ENCODE measurements around the gene CRAT.
A peak's percentile ranks its signal among the peaks of the same experiment; 100 is the strongest.

CRAT gene

DNA sequence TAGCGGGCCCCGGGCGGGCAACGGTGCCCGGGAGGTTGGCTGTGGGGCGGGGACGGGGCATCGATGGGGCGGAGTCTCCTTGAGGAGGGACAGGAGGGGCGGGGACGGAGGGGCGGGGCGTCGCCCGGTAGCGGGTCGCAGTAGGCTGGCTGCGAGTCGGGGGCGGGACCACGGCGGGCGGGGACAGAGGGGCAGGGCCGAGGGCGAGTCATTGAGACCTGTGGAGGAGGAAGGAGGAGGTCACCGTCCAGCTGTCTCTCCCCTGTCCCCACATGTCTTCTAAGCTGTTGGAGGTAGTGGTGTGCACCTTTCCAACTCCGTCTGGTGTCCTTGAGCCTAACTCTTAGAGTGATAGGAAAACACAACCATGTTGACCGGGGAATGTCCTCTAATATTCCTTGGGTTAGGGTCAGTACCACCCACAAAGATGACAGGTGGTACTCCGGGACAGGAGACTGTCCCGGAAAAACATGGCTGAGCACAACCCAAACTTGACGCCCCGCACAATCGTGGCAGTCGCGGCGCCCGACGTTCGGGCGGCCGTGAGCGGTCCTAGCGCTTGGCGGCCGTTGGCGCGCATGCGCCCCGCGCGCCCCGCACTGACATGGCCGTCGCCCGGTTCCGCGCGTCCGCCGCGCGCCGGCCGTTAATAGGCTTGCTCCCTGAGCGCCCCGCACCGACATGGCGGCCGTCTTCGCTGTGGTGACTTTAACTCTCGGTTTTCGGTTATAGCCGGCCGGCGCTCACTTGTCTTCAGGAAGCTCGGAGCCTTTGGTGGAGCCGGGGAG, at the start of gene CRAT, which contains the start of gene PTPA:
TSS of gene CRAT (minus strand) at position 54 of the 788 bp plus-strand sequence. CDS start 284 bp downstream, outside the sequence.
TSS of gene PTPA (plus strand) at position 676 of the 788 bp plus-strand sequence. CDS start 186 bp downstream, outside the sequence.
- peak; percentile 91 to 92 for DNase-seq (ENCODE audit: low read depth in 2 of 2)

DNA sequence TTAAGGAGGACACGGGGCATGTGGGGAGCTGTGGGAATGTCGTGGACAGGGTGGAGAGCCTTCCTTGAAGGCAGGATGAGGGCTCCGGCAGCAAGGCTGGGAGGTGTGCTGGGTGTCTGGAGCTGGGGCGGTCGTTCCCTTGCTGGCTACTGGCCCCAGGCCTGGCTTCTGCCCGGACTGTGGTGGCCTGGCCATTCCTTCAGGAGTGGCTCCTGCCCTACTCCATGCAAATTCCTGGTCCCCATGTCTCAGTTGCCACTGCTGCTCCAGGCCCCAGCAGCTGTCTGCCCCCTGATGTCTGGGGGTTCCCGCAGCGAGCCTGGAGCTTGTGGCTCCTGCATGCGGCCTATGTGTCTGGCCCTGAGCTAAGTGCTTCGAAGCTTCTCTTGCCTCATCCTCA, 45.6 kb upstream of the CRAT start:
- no peak for DNase-seq (ENCODE audit: low read depth in 2 of 2)

DNA sequence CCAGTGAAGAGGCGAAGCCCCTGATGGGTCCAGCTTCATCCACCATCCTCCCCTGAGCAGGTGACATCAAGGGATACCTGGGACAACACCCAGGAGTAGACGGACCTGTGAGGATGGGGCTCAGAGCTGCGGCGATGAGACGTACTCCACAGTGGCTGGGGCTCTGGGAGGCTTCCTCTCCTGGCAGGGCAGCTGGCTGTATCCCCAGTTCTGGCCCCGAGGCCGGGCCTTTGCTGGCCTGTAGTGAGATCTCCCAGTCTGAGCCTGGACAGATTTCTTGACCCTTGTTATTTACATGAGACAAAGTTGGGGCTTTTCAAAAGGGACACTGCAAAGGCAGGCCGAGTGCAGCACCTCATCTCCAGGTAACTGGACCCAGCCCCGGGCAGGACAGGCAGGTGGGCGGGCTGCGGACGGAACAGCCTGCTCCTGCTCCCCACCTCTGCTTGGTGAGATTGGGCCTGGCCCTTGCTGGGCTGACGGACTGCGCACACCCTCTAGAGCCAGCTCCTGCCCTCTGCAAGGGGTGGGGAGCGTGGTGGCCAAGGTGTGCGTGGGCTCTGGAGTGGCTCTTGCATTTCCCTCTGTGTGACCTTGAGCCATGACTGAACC, 44.4 kb upstream of the CRAT start:
- DNase-seq (ENCODE audit: low read depth in 2 of 2), result no peak

DNA sequence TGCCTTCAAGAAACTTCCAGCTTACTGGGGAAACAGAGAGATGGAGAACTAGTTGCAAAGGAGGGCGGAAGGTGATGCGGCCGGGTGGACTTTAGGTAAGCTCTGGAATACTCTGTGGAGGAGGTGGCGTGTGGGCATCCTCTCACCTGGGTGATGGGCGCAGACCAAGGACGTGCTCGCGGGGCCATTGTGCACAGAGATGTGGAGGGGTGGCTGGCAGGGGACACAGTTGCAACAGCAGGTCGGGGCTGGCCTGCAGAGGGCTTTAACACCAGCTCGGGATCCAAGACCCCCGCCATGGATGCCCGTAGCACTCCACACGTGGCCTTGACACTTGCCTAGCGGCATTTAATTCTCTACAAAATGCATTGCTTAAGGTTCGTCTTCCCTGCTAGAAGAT, 40.9 kb upstream of the CRAT start:
- no peak for DNase-seq (ENCODE audit: low read depth in 2 of 2)

DNA sequence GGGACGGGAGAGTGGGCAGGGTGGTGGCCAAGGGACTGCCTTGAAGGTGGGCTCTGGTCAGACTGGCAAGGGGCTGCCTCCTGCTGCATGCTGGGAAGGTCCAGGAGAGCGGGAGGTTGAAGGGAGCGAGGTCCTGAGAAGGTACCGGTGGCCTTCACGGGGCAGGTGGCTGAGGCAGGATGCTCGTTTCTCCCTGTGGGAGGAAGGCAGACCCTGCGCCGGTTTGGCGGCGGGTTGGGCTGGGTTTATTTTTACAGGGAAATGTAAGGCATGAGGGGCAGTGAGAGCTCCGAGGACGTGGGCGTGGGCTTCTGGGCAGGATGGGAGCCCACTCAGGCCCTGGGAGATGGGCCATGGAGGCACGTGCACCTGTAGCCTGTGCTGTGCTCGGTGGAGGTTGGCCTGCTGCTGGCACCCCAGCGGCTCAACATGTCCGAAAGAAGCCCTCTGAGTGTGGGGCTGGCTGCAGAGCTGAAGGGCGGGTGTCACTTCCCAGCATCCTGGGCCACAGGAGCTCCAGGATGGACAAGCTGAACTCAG, 40.1 kb upstream of the CRAT start:
- no peak for DNase-seq (ENCODE audit: low read depth in 2 of 2)

DNA sequence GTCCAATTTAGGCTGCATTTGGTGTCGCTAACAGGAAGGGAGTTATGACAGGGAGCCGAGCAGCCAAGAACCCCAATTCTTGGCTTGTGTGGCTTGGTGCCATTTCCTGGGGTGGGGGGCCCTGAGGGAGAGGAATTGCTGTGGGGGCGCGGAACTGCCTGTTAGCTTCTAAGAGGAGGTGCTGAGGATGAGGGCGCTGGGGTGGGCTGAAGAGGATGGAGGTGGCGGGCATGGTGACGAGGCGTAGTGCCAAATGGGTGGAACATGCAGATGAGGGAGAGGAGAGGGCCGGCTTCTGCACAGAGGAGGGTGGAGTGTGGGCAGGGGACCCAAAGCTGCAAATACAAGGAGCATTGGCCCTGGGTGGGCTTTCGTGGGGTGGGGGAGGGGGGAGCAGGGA, 39.5 kb upstream of the CRAT start:
- no peak for DNase-seq (ENCODE audit: low read depth in 2 of 2)

DNA sequence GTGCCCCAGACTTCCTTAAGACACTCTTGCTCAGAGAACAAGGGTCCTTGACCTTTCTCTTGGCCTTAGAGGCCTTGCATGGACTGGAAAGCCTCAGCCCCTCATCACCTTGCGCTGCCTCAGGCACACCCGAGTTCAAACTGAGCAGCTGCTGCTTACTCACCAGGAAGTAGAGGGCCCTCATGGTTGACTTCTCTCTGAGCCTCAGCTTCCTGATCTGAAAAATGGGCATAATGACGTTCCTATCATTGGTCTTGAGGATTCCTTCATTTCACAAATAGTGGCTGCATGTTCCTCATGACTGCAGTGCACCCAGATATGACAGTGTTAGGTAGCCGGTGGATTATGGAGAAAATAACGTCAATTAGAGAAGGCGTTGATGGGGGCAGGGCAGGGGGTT, 38.8 kb upstream of the CRAT start:
- no peak for DNase-seq (ENCODE audit: low read depth in 2 of 2)

DNA sequence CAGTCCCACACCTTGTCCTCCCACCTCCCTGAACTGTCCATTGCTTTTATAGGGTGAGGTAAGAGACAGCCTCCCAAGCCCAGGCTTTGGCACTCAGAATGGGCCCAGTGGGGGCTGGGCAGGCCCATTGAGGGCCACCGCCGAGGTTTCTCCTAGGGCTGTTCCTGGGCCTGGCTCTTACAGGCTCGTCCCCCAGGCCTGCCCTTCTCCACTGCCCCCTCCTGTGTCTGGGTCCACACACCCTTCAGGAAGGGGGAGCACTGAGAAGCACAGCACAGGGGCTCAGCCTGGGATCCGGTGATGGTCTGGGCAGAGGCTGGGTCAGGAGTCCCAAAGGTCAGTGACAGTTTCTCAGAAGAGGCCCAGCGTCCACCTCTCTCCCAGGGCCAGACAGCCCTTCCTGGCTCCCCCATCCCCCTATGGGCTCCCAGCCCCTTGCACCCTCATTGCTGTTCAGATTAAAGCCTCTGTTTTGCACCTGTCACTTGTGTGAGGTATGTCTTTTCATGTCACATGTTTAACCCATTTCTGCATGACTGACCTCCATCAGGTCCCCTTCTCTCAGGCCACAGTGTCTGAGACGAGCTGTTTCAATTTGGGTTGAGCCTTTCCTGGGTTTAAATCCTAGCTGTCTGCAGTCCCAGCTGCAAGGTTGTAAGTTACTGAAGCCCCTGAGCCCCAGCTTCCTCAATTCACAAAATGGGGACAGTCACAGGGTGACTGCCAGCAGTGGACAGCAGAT, 38.0 kb upstream of the CRAT start:
- no peak for DNase-seq (ENCODE audit: low read depth in 2 of 2)

DNA sequence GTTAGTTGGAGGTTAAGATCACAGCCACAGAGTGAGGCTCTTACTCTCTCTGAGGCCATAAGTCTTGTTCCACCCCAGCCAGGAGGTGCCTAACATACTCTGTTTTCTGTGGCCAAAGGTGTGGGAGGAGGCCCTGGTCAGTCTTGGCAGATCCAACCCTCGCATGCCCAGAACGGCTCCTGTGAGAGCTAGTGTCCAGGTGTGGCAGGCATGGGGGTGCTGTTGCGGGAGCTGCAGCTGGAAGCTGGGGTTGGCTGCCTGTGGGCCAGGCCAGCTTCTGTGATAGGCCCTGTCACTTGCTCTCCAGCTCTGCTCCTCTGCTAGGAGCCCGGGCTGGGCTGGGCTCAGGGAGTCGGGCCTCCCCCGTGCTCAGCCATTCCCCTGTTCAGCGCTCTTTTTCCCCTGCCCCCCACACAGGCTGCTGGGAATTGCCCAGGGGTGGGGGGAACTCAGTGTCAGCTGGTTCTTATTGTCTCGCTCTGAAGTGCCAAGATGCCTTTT, 35.9 kb upstream of the CRAT start:
- DNase-seq (ENCODE audit: low read depth in 2 of 2), result no peak

DNA sequence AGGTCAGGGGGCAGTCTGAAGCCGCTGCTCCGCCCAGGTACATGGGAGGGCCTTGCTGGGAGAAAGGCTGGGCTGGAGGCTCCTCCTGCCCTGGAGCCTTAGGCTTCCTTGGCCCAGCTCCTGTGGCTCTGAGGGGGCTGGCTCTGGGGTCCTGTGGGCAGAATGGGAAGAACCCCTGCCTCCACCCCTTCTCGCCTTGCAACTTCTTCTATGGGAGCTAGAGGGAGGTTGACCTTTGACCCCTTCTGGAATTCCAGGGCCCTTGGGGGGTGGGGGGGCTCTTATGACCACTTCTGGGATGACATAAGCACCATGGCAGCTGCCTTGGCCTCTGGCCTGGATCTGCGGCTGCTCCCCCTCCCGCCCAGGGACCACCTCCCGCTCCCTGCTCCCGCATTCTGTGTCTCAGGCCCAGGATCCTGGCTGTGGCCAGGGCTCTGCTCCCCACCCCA, 35.3 kb upstream of the CRAT start:
- DNase-seq (ENCODE audit: low read depth in 2 of 2), result no peak

DNA sequence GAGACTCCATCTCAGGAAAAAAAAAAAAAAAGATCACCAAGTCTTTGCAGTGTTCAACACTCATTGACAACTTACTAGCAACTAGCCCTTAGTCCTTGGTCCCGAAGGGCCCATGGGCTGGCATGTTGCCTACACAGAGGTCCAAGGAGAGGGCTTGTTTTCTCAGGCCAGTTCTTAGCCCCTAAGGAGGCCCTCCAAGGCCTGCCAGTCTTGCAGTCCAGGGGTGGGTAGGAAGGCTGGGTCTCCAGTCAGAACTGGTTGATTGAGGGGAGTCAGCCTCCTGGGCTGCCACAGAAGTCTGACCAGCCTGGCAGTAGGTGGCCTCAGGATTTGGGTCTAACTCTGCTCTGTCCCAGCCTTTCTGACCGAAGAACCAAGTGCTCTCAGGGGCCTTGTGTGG, 34.7 kb upstream of the CRAT start:
- no peak for DNase-seq (ENCODE audit: low read depth in 2 of 2)

DNA sequence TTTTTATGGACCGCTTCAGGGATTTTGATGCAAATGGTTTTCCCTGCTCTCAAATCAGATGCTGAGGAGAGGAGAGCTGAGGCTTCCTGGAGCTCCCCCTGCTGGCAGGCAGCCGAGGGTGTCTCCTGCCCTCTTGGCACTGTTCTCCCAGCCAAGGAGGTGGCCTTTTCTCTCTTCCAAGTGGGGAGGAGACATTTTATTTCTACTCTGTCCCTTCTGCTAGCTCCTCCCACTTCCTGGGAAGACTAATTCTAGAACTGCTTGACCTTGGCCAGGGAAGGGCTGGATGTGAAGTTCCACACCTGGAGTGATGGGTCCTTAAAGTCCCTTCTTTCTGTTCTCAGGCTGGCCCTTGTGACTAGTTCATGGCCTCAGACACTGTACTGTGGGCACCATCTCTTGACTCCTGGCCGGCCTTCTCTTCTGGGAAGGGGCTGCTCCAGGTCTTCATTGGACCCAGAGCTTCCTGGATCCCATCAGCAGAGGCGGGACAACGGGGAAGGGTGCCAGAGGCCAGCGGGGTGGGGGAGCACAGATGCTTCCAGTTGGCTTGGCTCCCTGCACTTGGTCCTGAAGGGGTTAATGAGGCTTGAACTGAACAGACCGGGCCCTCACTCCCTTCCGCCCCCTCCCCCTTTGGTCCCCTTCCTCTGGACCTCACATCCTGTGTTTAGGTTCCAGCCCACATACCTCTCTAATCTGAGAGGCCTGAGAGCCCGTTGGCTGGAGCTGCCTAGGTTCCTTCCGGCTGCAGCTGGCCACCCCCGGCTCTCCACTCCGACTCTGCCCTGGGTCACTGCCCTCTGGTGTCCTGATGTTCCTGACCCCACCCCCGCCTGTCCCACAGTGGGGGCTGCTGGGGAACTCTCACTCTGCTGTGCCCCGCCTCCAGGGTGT, 32.7 kb upstream of the CRAT start:
- DNase-seq (ENCODE audit: low read depth in 2 of 2), result peak; percentile 50 to 59

DNA sequence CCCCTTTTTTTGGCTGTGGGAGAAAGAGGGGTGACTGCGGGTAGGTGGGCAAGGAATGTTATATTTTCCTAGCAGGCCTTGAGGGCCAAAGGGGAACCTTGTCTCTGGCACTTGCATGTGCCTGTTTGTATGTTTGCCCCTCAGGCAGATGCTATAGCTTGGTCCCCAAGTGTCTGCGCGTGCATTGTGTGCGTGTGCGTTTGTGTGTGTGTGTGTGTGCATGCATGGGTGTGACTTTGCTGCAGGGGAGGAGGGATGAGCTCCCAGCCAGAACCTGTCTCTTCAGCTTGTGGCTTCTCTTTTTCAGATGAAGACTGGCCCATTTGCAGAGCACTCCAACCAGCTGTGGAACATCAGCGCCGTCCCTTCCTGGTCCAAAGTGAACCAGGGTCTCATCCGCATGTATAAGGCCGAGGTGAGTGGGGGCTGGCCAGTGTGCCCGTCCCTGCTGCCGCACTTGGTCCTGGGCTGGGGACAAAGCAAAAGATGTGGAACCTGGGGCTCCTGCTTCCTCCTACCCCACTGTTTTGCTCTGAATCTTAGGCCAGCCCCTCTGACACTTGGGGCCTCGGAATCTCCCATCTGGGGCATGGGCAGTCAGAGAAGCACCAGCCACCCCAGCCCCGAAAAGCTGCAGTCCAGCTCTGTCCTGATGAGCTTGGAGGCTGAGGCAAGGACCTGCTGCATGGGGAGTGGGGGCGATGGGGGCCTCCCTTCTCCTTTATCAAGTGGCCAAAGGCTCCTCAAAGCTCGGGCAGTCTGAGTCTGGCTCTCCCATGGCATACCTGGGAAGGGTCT, 31.7 kb upstream of the CRAT start:
- no peak for DNase-seq (ENCODE audit: low read depth in 2 of 2)

DNA sequence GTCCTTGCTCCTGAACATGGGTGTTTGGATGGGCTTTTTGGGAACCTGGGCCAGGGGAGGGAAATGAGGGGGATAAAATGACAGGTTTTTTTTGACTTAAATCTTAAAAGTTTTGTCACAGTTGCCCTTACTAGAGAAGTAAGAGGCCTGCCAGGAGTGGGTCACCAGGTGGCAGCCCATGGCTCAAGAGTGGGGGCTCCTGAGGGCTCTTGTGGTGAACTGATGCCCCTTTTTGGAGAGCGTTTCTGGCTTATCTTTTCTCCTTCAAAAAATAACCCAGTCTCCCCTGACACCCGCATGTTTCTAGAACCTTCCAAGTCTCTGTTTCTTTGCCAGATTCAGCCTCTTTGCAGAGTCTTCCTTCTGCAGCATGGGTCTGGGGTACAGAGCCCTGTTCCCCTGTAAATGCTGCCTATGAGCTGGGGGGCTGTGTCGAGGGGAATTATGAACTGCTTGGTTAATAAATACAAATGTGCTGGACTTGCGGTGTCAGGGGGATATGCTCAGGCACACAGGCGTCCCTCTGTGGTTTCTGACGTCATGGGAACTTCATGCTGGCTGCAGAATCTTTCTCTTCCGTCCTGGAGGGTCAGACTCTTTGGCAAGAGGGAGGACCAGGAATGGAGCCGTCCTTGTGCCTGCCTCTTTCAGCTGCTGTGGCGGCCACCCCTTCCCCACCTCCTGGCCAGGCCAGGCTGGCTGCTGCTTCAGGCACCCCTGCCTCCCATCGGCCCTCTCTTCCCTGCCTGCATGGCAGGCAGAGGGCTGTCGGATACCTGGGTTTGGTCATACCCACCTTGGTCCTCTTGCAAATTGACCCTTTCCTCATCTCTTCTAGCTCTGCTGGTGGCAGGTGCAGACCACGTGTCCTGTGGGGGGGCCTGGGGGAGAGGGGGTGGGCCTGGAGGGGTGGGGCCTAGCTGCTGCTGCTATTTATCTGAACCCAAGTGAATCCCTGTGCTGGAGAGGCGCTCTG, 30.8 kb upstream of the CRAT start:
- peak in 1 of 2 donors; percentile 24 for DNase-seq (ENCODE audit: low read depth in 2 of 2)

DNA sequence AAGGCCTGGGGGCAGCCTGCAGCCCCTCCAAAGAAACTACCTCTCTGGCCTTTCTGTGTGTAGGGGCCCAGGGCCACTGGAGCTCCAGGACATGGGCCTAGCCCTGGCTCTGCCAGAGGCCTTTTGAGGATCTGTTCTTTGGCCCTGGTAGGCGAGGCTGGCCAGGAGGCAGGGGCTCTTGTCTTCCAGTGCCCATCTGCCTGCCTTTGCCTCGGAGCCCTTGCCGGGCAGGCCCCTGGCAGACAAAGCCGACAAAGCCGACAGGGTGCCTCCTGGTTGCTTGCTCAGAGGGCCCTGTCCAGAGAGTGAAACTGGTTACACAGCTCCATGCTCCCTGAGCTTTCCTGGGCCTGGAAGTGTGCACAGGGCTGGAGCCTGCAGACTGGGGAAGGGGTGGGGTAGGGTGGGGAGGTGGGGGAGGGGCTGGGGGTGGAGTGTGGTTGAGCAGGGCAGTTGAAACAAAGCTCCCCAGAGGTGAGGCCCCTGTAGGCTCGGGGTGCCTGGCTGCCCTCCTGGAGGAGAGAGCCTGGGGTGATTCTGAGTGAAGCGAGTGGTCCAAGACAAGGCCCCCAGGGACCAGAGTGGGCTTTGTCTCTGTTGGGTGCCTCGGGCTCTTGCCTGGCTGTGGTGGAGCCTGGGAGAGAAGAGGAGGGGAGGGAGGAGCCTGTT, 29.9 kb upstream of the CRAT start:
- no peak for DNase-seq (ENCODE audit: low read depth in 2 of 2)

DNA sequence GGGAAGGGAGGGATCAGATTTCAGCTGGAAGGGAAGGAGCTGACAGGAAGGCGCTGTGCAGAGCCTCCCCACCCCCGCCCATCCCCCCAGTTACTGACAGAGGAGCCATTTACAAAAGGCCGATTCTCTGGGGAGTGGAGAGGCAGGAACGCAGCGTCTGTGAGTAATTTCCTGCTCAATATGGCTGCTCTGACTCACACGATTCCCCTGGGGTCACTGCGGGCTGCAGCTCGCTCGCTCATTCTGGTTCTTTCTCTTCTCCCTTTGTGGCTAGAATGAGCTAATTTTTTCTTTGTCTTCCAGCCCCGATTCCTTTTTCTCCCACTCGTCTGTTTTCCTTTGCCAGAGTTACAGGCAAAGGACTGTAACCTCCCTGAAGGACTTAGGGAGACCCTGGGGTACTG, 29.4 kb upstream of the CRAT start:
- peak; percentile 45 to 61 for DNase-seq (ENCODE audit: low read depth in 2 of 2)

DNA sequence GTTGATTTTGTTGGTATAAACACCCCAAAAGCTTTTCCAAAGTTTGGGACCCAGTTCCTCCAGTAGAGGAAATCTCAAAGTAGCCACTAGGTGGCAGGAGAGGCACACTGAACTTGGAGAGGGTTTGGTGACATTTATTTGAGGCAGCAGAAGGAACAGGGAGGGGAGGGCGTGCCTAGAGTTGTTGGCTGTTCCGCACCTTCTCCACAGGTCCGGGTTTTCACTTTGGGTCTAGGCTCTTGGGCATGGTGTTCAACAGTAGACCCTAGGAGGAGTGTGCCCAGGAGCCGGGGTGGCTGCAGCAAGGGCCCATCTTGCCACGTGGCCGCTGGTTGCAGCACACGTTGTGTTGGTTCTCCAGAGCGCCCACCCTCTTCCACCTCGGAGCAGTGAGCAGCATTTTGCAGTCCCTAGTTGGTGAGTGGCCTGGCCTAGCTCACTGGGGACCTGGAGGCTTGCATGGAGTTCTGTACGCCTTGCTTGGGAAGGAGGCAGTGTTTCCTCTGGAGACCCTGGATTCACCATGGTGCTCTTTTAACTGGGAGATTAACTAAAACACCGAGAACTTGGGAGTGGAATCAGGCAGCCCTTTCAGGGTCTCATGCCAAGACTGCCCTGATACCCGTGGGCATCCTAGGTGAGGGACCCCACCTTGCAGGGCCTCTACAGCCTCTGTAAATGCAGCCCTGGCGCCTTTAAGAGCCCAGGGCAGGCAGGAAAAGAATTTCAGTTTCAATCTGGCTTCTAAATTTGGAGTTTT, 28.8 kb upstream of the CRAT start:
- DNase-seq (ENCODE audit: low read depth in 2 of 2), result peak; percentile 45 to 46
